HG02678 (cell line): ENCODE measurements around the gene WDR72.
"Not testable (repeated sequence)": the region's sequence is repeated elsewhere in the genome, so short reads cannot be mapped to it uniquely, and the experiment has no call there.

Source experiments
- ATAC-seq: cut with Tn5 transposase; IDR thresholded peaks from one replicate; pipeline ENCODE4 v1.9.1; 2021; ENCODE audit warnings: mild to moderate bottlenecking, moderate library complexity; ENCODE audit not compliant: unreplicated experiment

Gene WDR72

GRCh38 chr15:53540626-53541300 lies 218.7 kb downstream of the WDR72 start:
- ATAC-seq, result not testable (repeated sequence)

- no peak for ATAC-seq
Measured at GRCh38 chr15:53539878-53540277, 219.6 kb downstream of the WDR72 start.

GRCh38 chr15:53536479-53537120 lies 222.9 kb downstream of the WDR72 start:
- no peak for ATAC-seq

GRCh38 chr15:53535886-53536285 lies 223.6 kb downstream of the WDR72 start:
- no peak for ATAC-seq

- ATAC-seq, result no peak
Measured at GRCh38 chr15:53534105-53534839, 225.2 kb downstream of the WDR72 start.

GRCh38 chr15:53530761-53531160 lies 228.7 kb downstream of the WDR72 start:
- ATAC-seq, result no peak

- ATAC-seq, result no peak
Measured at GRCh38 chr15:53527996-53528395, 231.5 kb downstream of the WDR72 start.

GRCh38 chr15:53525894-53526293 lies 233.6 kb downstream of the WDR72 start:
- no peak for ATAC-seq

GRCh38 chr15:53522991-53523390 lies 236.5 kb downstream of the WDR72 start:
- no peak for ATAC-seq

- ATAC-seq, result no peak
Measured at GRCh38 chr15:53520996-53521395, 238.5 kb downstream of the WDR72 start.

GRCh38 chr15:53513431-53513830 lies 246.0 kb downstream of the WDR72 start:
- no peak for ATAC-seq

GRCh38 chr15:53512029-53512428 lies 247.4 kb downstream of the WDR72 start:
- ATAC-seq, result no peak

GRCh38 chr15:53511175-53511574 lies 248.3 kb downstream of the WDR72 start:
- ATAC-seq, result no peak

- no peak for ATAC-seq
Measured at GRCh38 chr15:53506370-53506769, 253.1 kb downstream of the WDR72 start.

- ATAC-seq, result no peak
Measured at GRCh38 chr15:53498996-53499395, 260.5 kb downstream of the WDR72 start.

GRCh38 chr15:53490341-53490740 lies 269.1 kb downstream of the WDR72 start:
- ATAC-seq, result no peak

- ATAC-seq, result no peak
Measured at GRCh38 chr15:53482055-53482454, 277.4 kb downstream of the WDR72 start.

GRCh38 chr15:53477981-53478766 lies 281.3 kb downstream of the WDR72 start:
- ATAC-seq, result no peak

- no peak for ATAC-seq
Measured at GRCh38 chr15:53473886-53474285, 285.6 kb downstream of the WDR72 start.

GRCh38 chr15:53473435-53473834 lies 286.0 kb downstream of the WDR72 start:
- ATAC-seq, result no peak

- no peak for ATAC-seq
Measured at GRCh38 chr15:53472883-53473282, 286.6 kb downstream of the WDR72 start.
